HEK293 (cell line): ENCODE data around the gene STMN1.

Experiments used
- ZFP37 ChIP-seq: fragments of 450-650 bp; formaldehyde crosslinking; IDR thresholded peaks from 2 replicates; pipeline ENCODE4 v1.5.1; 2016; ENCODE audit warnings: missing biosample characterization, missing genetic modification characterization
- TF ChIP-seq, protein P1 (sequence below): fragments of 450-650 bp; formaldehyde crosslinking; IDR thresholded peaks from 2 replicates; pipeline ENCODE4 v1.5.1; 2016; ENCODE audit warnings: missing biosample characterization, missing genetic modification characterization

DNA sequence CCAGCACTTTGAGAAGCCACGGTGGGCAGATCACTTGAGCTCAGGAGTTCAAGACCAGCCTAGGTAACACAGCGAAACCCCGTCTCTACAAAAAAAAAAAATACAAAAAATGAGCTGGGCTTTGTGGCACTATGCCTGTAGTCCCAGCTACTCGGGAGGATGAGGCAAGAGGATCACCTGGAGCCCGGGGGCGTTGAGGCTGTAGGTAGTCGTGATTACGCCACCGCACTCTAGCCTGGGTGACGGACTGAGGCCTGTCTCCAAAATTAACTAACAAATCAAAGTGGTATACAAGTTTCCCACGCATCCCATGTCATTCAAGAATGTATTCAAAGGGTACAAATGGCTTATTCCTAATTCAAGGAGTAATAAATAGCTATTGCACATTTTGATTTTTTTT lies 49.4 kb downstream of the STMN1 start:
- TF ChIP-seq, protein P1, sequence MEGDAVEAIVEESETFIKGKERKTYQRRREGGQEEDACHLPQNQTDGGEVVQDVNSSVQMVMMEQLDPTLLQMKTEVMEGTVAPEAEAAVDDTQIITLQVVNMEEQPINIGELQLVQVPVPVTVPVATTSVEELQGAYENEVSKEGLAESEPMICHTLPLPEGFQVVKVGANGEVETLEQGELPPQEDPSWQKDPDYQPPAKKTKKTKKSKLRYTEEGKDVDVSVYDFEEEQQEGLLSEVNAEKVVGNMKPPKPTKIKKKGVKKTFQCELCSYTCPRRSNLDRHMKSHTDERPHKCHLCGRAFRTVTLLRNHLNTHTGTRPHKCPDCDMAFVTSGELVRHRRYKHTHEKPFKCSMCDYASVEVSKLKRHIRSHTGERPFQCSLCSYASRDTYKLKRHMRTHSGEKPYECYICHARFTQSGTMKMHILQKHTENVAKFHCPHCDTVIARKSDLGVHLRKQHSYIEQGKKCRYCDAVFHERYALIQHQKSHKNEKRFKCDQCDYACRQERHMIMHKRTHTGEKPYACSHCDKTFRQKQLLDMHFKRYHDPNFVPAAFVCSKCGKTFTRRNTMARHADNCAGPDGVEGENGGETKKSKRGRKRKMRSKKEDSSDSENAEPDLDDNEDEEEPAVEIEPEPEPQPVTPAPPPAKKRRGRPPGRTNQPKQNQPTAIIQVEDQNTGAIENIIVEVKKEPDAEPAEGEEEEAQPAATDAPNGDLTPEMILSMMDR (tag by site-specific recombination), result no peak
- no peak for TF ChIP-seq ZFP37 (tag by site-specific recombination)
